Endothelial cell of umbilical vein (primary cell): ENCODE data around the gene CHMP6.

ENCODE experiments used
- EZH2 ChIP-seq: IDR thresholded peaks from 2 replicates; pipeline ENCODE4 v1.6.1; 2012; ENCODE audit warnings: borderline replicate concordance, low read depth, mild to moderate bottlenecking, moderate library complexity, low read length, inconsistent platforms; ENCODE audit not compliant: severe bottlenecking
- FOS ChIP-seq: IDR thresholded peaks from 2 replicates; pipeline ENCODE4 v1.6.1; 2011; ENCODE audit warnings: mild to moderate bottlenecking, low read length, moderate library complexity, borderline replicate concordance; ENCODE audit not compliant: insufficient read depth
- POLR2A ChIP-seq: IDR thresholded peaks from 2 replicates; pipeline ENCODE4 v1.6.1; 2012; ENCODE audit warnings: low read depth, mild to moderate bottlenecking, control low read depth, low read length
- POLR2AphosphoS5 ChIP-seq: IDR thresholded peaks from 2 replicates; pipeline ENCODE4 v1.6.1; 2012; ENCODE audit warnings: low read depth, mild to moderate bottlenecking, control low read depth, low read length, moderate library complexity; ENCODE audit not compliant: insufficient read depth
- TF ChIP-seq, protein P1 (sequence below), 2 donors: IDR thresholded peaks; 1 replicate in 1 of 2; 2 replicates in 1 of 2; pipeline ENCODE4 v1.5.1; 2011; ENCODE audit warnings: low read length in 2 of 2, mild to moderate bottlenecking in 2 of 2, moderate library complexity in 2 of 2, control low read depth in 1 of 2, inconsistent platforms in 1 of 2, low read depth in 1 of 2; ENCODE audit not compliant: insufficient read depth in 1 of 2; ENCODE audit errors: extremely low read depth in 1 of 2
- TF ChIP-seq, protein P2 (sequence below): IDR thresholded peaks from 2 replicates; pipeline ENCODE4 v1.6.1; 2011; ENCODE audit not compliant: insufficient read depth, insufficient read length

DNA sequence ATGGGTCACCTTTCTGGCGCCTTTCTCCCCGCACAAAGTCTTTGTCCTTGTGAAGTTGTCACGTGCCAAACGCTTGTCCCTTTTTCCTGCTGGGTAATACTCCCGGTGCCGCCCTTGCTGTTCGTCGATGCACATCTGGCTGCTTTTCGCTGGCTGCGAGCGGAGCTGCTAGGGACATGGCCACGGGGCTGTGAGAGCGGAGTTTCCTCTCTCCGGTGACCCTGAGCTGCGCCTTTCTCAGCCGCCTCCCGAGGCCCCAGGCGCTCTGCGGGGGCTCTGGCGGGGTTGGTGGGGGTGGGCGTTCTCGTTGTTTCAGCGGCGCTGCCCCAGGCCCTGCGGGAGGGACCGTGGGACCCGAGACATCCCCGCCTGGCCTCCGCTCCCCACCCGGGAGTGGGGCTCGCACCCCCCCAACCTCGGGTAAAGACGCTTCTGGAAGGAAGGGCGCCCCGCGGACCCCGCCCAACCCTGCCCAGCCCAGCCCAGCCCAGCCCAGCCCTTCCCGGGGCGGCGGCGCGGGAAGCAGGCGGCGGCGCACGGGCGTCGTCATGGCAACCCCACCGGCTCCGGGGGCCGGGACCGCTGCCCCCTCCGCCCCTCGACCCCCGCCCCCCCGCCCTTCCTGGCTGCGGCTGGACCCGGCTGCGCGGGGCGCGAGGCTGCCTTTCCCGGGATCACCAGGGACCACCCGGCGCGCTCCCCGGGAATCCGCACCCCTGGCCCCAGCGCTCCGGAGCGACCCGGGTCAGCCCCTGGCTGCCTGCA lies 12.3 kb downstream of the CHMP6 start:
- TF ChIP-seq, protein P1, sequence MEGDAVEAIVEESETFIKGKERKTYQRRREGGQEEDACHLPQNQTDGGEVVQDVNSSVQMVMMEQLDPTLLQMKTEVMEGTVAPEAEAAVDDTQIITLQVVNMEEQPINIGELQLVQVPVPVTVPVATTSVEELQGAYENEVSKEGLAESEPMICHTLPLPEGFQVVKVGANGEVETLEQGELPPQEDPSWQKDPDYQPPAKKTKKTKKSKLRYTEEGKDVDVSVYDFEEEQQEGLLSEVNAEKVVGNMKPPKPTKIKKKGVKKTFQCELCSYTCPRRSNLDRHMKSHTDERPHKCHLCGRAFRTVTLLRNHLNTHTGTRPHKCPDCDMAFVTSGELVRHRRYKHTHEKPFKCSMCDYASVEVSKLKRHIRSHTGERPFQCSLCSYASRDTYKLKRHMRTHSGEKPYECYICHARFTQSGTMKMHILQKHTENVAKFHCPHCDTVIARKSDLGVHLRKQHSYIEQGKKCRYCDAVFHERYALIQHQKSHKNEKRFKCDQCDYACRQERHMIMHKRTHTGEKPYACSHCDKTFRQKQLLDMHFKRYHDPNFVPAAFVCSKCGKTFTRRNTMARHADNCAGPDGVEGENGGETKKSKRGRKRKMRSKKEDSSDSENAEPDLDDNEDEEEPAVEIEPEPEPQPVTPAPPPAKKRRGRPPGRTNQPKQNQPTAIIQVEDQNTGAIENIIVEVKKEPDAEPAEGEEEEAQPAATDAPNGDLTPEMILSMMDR (IDR thresholded peaks at IDR 0.05; ENCODE audit: extremely low read depth in 1 of 2, insufficient read depth in 1 of 2, low read depth in 1 of 2, low read length in 2 of 2), result no peak
- TF ChIP-seq POLR2AphosphoS5 (no peak), EZH2 (no peak), POLR2A (no peak), FOS (no peak)
- TF ChIP-seq, protein P2, sequence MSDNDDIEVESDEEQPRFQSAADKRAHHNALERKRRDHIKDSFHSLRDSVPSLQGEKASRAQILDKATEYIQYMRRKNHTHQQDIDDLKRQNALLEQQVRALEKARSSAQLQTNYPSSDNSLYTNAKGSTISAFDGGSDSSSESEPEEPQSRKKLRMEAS, result no peak
